AG10803 (cell line): ENCODE measurements around the gene ZNF3.

Source experiments
- DNase-seq: peaks from one replicate; pipeline ENCODE4 v3.0.0; 2010; ENCODE audit warnings: low read depth
- H3K4me3 ChIP-seq: 2 replicates; pipeline ENCODE4 v1.5.1; 2011; ENCODE audit warnings: mild to moderate bottlenecking, low read length, control low read depth
- TF ChIP-seq, protein P1 (sequence below): conservative IDR thresholded peaks from 2 replicates; pipeline ENCODE4 v1.5.1; 2011; ENCODE audit warnings: mild to moderate bottlenecking, low read length, control low read depth, inconsistent platforms

ZNF3 gene

DNA sequence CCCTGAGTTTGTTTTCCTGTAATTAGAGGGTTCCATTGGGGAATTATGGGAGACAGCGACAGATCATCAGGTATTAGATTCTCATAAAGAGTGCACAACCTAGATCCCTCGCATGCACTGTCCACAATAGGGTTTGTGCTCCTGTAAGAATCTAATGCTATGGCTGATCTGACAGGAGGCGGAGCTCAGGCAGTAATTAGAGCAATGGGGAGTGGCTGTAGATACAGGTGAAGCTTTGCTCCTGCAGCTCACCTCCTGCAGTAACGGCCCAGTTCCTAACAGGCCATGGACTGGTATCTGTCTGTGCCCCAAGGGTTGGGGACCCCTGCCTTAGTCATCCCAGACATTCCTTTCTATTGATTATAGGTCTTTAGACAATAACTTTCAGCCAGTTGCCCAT lies 32.8 kb downstream of the ZNF3 start:
- no peak overlapping the region for H3K4me3 ChIP-seq
- DNase-seq, result no peak
- TF ChIP-seq, protein P1, sequence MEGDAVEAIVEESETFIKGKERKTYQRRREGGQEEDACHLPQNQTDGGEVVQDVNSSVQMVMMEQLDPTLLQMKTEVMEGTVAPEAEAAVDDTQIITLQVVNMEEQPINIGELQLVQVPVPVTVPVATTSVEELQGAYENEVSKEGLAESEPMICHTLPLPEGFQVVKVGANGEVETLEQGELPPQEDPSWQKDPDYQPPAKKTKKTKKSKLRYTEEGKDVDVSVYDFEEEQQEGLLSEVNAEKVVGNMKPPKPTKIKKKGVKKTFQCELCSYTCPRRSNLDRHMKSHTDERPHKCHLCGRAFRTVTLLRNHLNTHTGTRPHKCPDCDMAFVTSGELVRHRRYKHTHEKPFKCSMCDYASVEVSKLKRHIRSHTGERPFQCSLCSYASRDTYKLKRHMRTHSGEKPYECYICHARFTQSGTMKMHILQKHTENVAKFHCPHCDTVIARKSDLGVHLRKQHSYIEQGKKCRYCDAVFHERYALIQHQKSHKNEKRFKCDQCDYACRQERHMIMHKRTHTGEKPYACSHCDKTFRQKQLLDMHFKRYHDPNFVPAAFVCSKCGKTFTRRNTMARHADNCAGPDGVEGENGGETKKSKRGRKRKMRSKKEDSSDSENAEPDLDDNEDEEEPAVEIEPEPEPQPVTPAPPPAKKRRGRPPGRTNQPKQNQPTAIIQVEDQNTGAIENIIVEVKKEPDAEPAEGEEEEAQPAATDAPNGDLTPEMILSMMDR, result no peak

DNA sequence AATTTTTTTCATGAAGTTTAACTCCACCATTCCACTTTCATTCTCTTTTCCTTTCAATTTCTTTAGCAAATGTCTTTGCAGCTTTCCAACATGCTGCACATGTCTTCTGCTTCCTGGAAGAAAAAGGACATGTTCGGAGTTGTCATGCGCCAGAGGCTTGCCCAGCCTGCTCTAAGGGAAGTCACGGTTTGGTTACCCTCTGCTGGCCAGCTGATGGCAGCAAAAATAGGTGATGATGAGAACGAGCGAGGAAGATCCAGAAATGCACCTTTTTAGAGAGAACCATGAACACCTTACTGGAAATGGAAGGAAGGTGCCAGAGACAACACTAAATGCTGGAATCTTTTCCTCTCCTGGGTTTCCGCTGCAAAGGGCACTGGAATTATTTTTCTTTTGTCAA lies 36.8 kb downstream of the ZNF3 start:
- no peak overlapping the region for H3K4me3 ChIP-seq
- DNase-seq, result no peak
- TF ChIP-seq, protein P1, result no peak

DNA sequence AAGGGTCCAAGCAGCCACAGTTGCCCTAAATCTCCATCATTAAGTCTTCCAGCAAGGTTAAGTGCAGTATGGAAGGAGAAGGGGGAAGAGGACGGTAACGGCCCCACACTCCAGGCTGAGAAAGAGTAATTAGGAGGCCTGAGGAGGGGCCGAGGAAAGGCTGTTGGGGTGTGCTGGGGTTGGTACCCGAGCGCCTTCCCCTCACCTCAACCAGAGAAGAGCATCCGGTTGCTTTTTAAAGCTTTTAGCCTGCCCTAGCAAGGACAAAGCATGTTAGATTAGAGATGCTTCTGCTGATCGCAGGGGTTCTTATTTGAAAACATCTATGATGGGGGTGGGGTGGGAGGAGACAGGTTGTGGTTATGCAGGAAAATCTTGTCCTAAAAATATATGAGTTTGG lies 40.9 kb downstream of the ZNF3 start:
- no peak for DNase-seq
- TF ChIP-seq, protein P1, result no peak
- H3K4me3 ChIP-seq, result no peak overlapping the region

DNA sequence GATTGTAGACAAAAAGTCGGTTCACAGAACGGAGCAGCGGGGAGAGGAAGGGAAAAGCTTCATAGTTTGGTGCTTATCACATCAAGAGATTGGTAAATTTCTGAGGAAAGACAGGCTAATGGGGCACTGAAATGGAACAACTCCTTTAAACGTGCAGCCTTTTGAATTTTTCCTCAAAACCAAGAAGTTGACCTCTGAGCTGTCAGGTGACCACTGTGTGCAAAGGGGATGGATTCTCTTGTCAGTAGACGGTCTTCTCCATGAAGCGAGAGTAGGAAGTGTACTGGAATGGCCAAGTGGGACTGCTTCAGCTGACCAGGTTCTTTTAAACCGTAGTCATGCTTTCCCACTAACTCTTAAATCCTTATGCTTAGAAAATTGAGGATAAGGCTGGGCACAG lies 43.2 kb downstream of the ZNF3 start:
- TF ChIP-seq, protein P1, result no peak
- no peak overlapping the region for H3K4me3 ChIP-seq
- DNase-seq, result no peak

DNA sequence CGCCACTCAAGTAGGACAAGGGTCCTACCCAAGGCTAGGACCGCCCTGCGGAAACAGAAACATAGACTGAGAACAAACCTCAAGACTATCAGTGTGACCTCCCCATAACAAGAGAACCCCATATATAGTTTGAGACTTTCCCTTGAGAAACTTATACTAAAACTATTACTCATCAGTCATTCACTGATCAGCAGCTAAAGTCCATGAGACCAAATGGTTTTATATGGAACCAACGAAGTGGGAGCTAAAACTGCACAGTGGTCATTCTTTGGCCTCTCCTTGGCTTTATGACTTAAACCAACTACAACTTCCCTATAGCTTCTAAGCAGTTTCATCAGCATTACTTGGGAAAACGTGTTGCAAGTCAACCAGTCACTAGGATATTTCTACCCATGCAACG lies 45.6 kb downstream of the ZNF3 start:
- no peak overlapping the region for H3K4me3 ChIP-seq
- DNase-seq, result no peak
- TF ChIP-seq, protein P1, result no peak

DNA sequence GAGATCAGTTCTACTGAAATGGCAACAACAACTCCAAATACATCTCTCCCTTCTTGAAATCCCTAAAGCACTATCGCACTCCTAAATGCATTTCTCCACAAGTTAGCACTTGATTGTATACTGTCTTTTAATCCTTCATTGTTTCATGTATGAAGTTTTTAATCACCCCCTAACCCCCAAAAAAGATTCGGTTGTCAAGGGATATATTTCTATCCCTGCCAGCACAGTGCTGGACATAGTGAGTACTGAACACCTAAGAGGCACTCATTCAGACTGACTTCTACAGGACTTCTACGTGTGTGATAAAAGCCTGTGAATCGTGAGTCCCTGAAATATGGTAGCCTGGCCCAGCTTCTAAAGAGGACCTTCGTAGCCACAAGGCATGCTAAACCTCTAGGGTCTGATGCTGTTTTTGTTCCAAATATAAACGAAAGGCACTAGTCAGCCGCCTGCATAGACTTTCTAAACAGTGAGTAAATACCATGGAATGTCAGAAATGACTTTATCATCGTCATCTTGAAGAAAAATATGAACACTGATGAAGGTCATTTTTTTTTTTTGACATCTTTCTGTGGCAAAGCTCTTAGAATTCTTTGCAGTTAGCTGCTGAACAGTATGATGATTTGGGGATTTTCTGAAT lies 46.5 kb downstream of the ZNF3 start:
- H3K4me3 ChIP-seq, result no peak overlapping the region
- peak; percentile 88 for DNase-seq
- TF ChIP-seq, protein P1, result no peak

DNA sequence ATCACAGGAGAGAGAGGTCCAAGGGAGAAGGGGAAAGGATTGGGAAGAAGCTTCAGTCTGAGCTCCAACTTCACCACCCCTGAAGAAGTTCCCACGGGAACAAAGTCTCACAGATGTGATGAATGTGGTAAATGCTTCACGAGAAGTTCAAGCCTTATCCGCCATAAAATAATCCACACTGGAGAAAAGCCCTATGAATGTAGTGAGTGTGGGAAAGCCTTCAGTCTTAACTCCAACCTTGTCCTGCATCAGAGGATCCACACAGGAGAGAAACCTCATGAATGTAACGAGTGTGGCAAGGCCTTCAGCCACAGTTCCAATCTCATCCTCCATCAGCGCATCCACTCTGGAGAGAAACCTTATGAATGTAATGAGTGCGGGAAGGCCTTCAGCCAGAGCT lies 48.0 kb downstream of the ZNF3 start:
- no peak overlapping the region for H3K4me3 ChIP-seq
- TF ChIP-seq, protein P1, result no peak
- no peak for DNase-seq
